CD14-positive monocyte (primary cell): ENCODE measurements around the gene RPS6KA4. TPM values are rescaled to one million over a fixed set of nuclear protein-coding genes. Genes with fewer than 3 reads are reported as not detected.

ENCODE experiments used
- DNase-seq, 3 donors: peaks; one replicate each; pipeline ENCODE4 v3.0.0-alpha.2; 2011 to 2022
- H2AFZ ChIP-seq: 2 replicates; pipeline ENCODE4 v1.6.0; 2012; ENCODE audit warnings: mild to moderate bottlenecking, low read depth, low read length, inconsistent platforms; ENCODE audit not compliant: insufficient read depth, poor library complexity, severe bottlenecking
- H3K27ac ChIP-seq, 2 donors: 1 replicate in 1 of 2; 2 replicates in 1 of 2; pipeline ENCODE4 v1.5.1; 2012 to 2013; ENCODE audit warnings: low read length in 2 of 2, control low read depth in 1 of 2, inconsistent platforms in 1 of 2, low read depth in 1 of 2, mild to moderate bottlenecking in 1 of 2
- H3K27me3 ChIP-seq, 2 donors: one replicate each; pipeline versions ENCODE4 v1.6.0 to v1.6.1; 2011 to 2013; ENCODE audit warnings: low read length in 2 of 2; ENCODE audit not compliant: control insufficient read depth in 2 of 2, insufficient read depth in 2 of 2
- H3K36me3 ChIP-seq, 2 donors: replicated peaks in 1 of 2; 1 replicate in 1 of 2; 2 replicates in 1 of 2; pipeline versions ENCODE4 v1.5.1 to v1.6.1; 2012 to 2013; ENCODE audit warnings: low read length in 2 of 2, control low read depth in 1 of 2, inconsistent platforms in 1 of 2, mild to moderate bottlenecking in 1 of 2; ENCODE audit not compliant: insufficient read depth in 2 of 2, control insufficient read depth in 1 of 2
- H3K4me1 ChIP-seq, 2 donors: 1 replicate in 1 of 2; 2 replicates in 1 of 2; pipeline versions ENCODE4 v1.5.1 to v1.6.1; 2012 to 2013; ENCODE audit warnings: low read length in 2 of 2, control low read depth in 1 of 2, inconsistent platforms in 1 of 2, mild to moderate bottlenecking in 1 of 2, moderate library complexity in 1 of 2; ENCODE audit not compliant: insufficient read depth in 2 of 2, control insufficient read depth in 1 of 2
- H3K4me2 ChIP-seq: replicated peaks from 2 replicates; pipeline ENCODE3; 2012; ENCODE audit warnings: low read length, moderate library complexity, mild to moderate bottlenecking; ENCODE audit not compliant: poor library complexity, severe bottlenecking; ENCODE audit errors: extremely low read depth
- H3K4me3 ChIP-seq, 3 experiments: fragments of 200-600 bp in 1 of 3; sonication (generic) in 1 of 3; replicated peaks in 1 of 3; 1 replicate in 2 of 3; 2 replicates in 1 of 3; pipeline ENCODE4 v1.5.1; 2011 to 2013; ENCODE audit warnings: low read length in 3 of 3, mild to moderate bottlenecking in 3 of 3, control low read depth in 2 of 3, low read depth in 2 of 3, inconsistent platforms in 1 of 3, moderate library complexity in 1 of 3
- H3K79me2 ChIP-seq: 2 replicates; pipeline ENCODE4 v1.6.0; 2012; ENCODE audit warnings: mild to moderate bottlenecking, control low read depth, inconsistent platforms, low read length, moderate library complexity; ENCODE audit not compliant: insufficient read depth
- H3K9ac ChIP-seq: 2 replicates; pipeline ENCODE4 v1.6.0; 2017; ENCODE audit warnings: low read length, mild to moderate bottlenecking; ENCODE audit not compliant: insufficient read depth, poor library complexity, severe bottlenecking
- H3K9me3 ChIP-seq, 2 donors: replicated peaks in 1 of 2; 1 replicate in 1 of 2; 2 replicates in 1 of 2; pipeline versions ENCODE4 v1.5.1 to v1.6.1; 2012 to 2013; ENCODE audit warnings: low read length in 2 of 2, control low read depth in 1 of 2; ENCODE audit not compliant: control insufficient read depth in 1 of 2, insufficient read depth in 1 of 2
- H4K20me1 ChIP-seq: 2 replicates; pipeline ENCODE4 v1.6.0; 2012; ENCODE audit warnings: mild to moderate bottlenecking, low read length, control low read depth, moderate library complexity; ENCODE audit not compliant: insufficient read depth
- H3K27ac Mint-ChIP-seq, 7 donors: one replicate each; pipeline ENCODE4 v1.8.0; 2020; ENCODE audit warnings: mild to moderate bottlenecking in 7 of 7, mixed read lengths in 7 of 7, moderate library complexity in 6 of 7, inconsistent platforms in 2 of 7
- H3K27me3 Mint-ChIP-seq, 3 donors: one replicate each; pipeline ENCODE4 v1.8.0; 2021 to 2022; ENCODE audit warnings: low read depth in 3 of 3, mild to moderate bottlenecking in 3 of 3, mixed read lengths in 3 of 3, moderate library complexity in 3 of 3, inconsistent platforms in 1 of 3
- H3K36me3 Mint-ChIP-seq, 2 donors: one replicate each; pipeline ENCODE4 v1.8.0; 2020; ENCODE audit warnings: mixed read lengths in 2 of 2, inconsistent platforms in 1 of 2, mild to moderate bottlenecking in 1 of 2
- H3K4me1 Mint-ChIP-seq: one replicate; pipeline ENCODE4 v1.8.0; 2020; ENCODE audit warnings: mild to moderate bottlenecking, mixed read lengths
- H3K4me3 Mint-ChIP-seq, 2 donors: one replicate each; pipeline ENCODE4 v1.8.0; 2020; ENCODE audit warnings: mild to moderate bottlenecking in 2 of 2, mixed read lengths in 2 of 2, moderate library complexity in 1 of 2
- H3K9me3 Mint-ChIP-seq, 7 donors: one replicate each; pipeline ENCODE4 v1.8.0; 2020 to 2022; ENCODE audit warnings: mixed read lengths in 7 of 7, mild to moderate bottlenecking in 6 of 7, moderate library complexity in 6 of 7, inconsistent platforms in 2 of 7
- CTCF ChIP-seq: fragments of 200-600 bp; IDR thresholded peaks from one replicate; pipeline ENCODE4 v1.8.0; 2022; ENCODE audit warnings: antibody characterized with exemption, mild to moderate bottlenecking
- WGBS: methylation state at CpG from one replicate; pipeline ENCODE4 v1.1.5; 2013; ENCODE audit warnings: missing lambda C conversion rate; ENCODE audit not compliant: insufficient coverage; 5-methylcytosine and 5-hydroxymethylcytosine counted together
- intact Hi-C, 2 donors: fragments of 100-400 bp; cut with micrococcal nuclease; formaldehyde crosslinking; loops; one replicate each; pipeline versions ENCODE4 v1.15.0 to v1.15.1; 2023
- polyA plus RNA-seq, 3 donors: library from polyadenylated mRNA; depleted of rRNA in 1 of 3; unstranded in 2 of 3; stranded (reverse) in 1 of 3; fragments of 300-500 nt in 2 of 3; fragments of >200 nt in 1 of 3; fragmentation: Illumina TruSeq in 2 of 3; gene quantifications; 1 replicate in 2 of 3; 2 replicates in 1 of 3; pipeline ENCODE4 v1.2.3, GENCODE V29; 2012 to 2021

RPS6KA4 gene
- polyA plus RNA-seq, 3 donors = 16.2 to 110 (median 24.5) TPM

GRCh38 chr11:64390558-64390957, 31.6 kb downstream of the RPS6KA4 start:
- Histone ChIP-seq H4K20me1 (no peaks in the 10 kb centered on the region), H3K9ac (no peak overlapping the region), H3K79me2 (peaks cover 39% of the 10 kb centered on the region), H3K36me3 (peaks cover 2 to 9% of the 10 kb centered on the region in 2 donors), H3K9me3 (peaks cover 0 to 3% of the 10 kb centered on the region in 2 donors), H3K4me3 (peak overlapping the region in 1 of 3 experiments; percentile 46), H3K4me2 (peak overlapping the region; percentile 54), H2AFZ (no peak overlapping the region), H3K4me1 (peaks cover 74 to 80% of the 10 kb centered on the region in 2 donors), H3K27me3 (no peaks in the 10 kb centered on the region), H3K27ac (peak overlapping the region; percentile 70 to 74)
- 14% methylated on average over 1 of the region's 3 CpGs for WGBS
- Mint-ChIP-seq H3K9me3 (peaks cover 2 to 10% (median 6%) of the 10 kb centered on the region in 7 donors), H3K27me3 (peaks cover 1 to 3% (median 2%) of the 10 kb centered on the region in 3 donors), H3K4me3 (peak overlapping the region; percentile 39 to 53), H3K4me1 (peaks cover 86% of the 10 kb centered on the region), H3K36me3 (peaks cover 28 to 29% of the 10 kb centered on the region in 2 donors), H3K27ac (peak overlapping the region in 6 of 7 donors; percentile 53 to 94 (median 90))
- intact Hi-C loops = no loop called here
- no peak for TF ChIP-seq CTCF
- DNase-seq = peak in 2 of 3 donors; percentile 17 to 30

GRCh38 chr11:64391839-64392238, 32.9 kb downstream of the RPS6KA4 start:
- H3K9me3 ChIP-seq = peaks cover 0 to 3% of the 10 kb centered on the region in 2 donors
- peak overlapping the region; percentile 70 to 74 for H3K27ac ChIP-seq
- Mint-ChIP-seq H3K4me1 (peaks cover 88% of the 10 kb centered on the region), H3K9me3 (peaks cover 2 to 10% (median 6%) of the 10 kb centered on the region in 7 donors), H3K4me3 (no peak overlapping the region), H3K27ac (peak overlapping the region in 5 of 7 donors; percentile 53 to 94 (median 89)), H3K27me3 (peaks cover under 1 to 3% (median 1%) of the 10 kb centered on the region in 3 donors), H3K36me3 (peaks cover 28 to 29% of the 10 kb centered on the region in 2 donors)
- peak overlapping the region in 1 of 3 experiments; percentile 46 for H3K4me3 ChIP-seq
- H3K4me2 ChIP-seq = peak overlapping the region; percentile 54
- intact Hi-C loops = no loop called here
- DNase-seq = no peak
- no peak for TF ChIP-seq CTCF
- H3K79me2 ChIP-seq = peaks cover 41% of the 10 kb centered on the region
- H3K27me3 ChIP-seq = no peaks in the 10 kb centered on the region
- no peak overlapping the region for H2AFZ ChIP-seq
- peaks cover 74 to 80% of the 10 kb centered on the region in 2 donors for H3K4me1 ChIP-seq
- no peaks in the 10 kb centered on the region for H4K20me1 ChIP-seq
- no peak overlapping the region for H3K9ac ChIP-seq
- peaks cover 2 to 9% of the 10 kb centered on the region in 2 donors for H3K36me3 ChIP-seq
- 63% methylated on average over 1 of the region's 3 CpGs for WGBS
